Lower leg skin (tissue), 4 donors: Measurements from ENCODE around the gene PDGFA. TPM values are rescaled to one million over a fixed set of nuclear protein-coding genes. Genes with fewer than 3 reads are reported as not detected.

Experiments
- DNase-seq, 2 donors: peaks; one replicate each; pipeline ENCODE4 v3.0.0-alpha.2; 2019; ENCODE audit warnings: low spot score in 2 of 2
- H3K4me3 ChIP-seq: fragments of 200-600 bp; sonication (generic); 2 replicates; pipeline ENCODE4 v1.5.1; 2017; ENCODE audit warnings: mild to moderate bottlenecking, low read depth; ENCODE audit not compliant: poor library complexity, severe bottlenecking
- CTCF ChIP-seq, 3 donors: fragments of 450-650 bp; IDR thresholded peaks; one replicate each; pipeline ENCODE4 v1.5.1; 2016; ENCODE audit warnings: antibody characterized with exemption in 3 of 3, mild to moderate bottlenecking in 3 of 3, moderate library complexity in 2 of 3
- POLR2A ChIP-seq, 2 donors: fragments of 450-650 bp; IDR thresholded peaks; one replicate each; pipeline ENCODE4 v1.6.1; 2016 to 2017; ENCODE audit warnings: antibody characterized with exemption in 2 of 2, mild to moderate bottlenecking in 1 of 2, moderate library complexity in 1 of 2
- WGBS, 2 donors: methylation state at CpG; one replicate each; pipeline ENCODE4 v1.1.5; 2018; 5-methylcytosine and 5-hydroxymethylcytosine counted together
- intact Hi-C: fragments of 100-400 bp; cut with DNase I; formaldehyde crosslinking; loops from one replicate; pipeline ENCODE4 v1.15.0; 2023; ENCODE audit warnings: low total_unique reads
- total RNA-seq, 4 donors: library from RNA; depleted of rRNA; stranded (reverse); fragments of >200 nt; gene quantifications; one replicate each; pipeline ENCODE4 v1.1.0, GENCODE V29; 2016

Gene PDGFA
- total RNA-seq, 4 donors from 2014 or later = 13.0 to 27.0 (median 20.5) TPM

- intact Hi-C loops = no loop called here
- 88 to 91% methylated on average over 43 of the region's 43 CpGs for WGBS, 2 donors
- H3K4me3 ChIP-seq = no peak overlapping the region
- no peak for DNase-seq
- TF ChIP-seq POLR2A (IDR thresholded peaks at IDR 0.05) (no peak), CTCF (IDR thresholded peaks at IDR 0.05) (no peak)
Measured at GRCh38 chr7:549066-549890, 29.6 kb upstream of the PDGFA start.

GRCh38 chr7:548401-548800 lies 28.8 kb upstream of the PDGFA start:
- H3K4me3 ChIP-seq = no peak overlapping the region
- intact Hi-C loops = no loop called here
- TF ChIP-seq CTCF (IDR thresholded peaks at IDR 0.05) (no peak), POLR2A (IDR thresholded peaks at IDR 0.05) (no peak)
- DNase-seq = no peak
- 97 to 99% methylated on average over 11 of the region's 11 CpGs for WGBS, 2 donors

- intact Hi-C loops = no loop called here
- TF ChIP-seq CTCF (IDR thresholded peaks at IDR 0.05) (no peak), POLR2A (IDR thresholded peaks at IDR 0.05) (no peak)
- no peak overlapping the region for H3K4me3 ChIP-seq
- no peak for DNase-seq
- 88 to 90% methylated on average over 16 of the region's 16 CpGs for WGBS, 2 donors
Measured at GRCh38 chr7:545470-545869, 25.8 kb upstream of the PDGFA start.

GRCh38 chr7:544338-545221 lies 24.9 kb upstream of the PDGFA start:
- no peak overlapping the region for H3K4me3 ChIP-seq
- DNase-seq = no peak
- TF ChIP-seq POLR2A (IDR thresholded peaks at IDR 0.05) = no peak
- no peak for TF ChIP-seq CTCF (IDR thresholded peaks at IDR 0.05)
- WGBS, 2 donors = 89% methylated on average over 16 to 18 of the region's 18 CpGs
- intact Hi-C loops = no loop called here

GRCh38 chr7:543501-544337 lies 24.1 kb upstream of the PDGFA start:
- no peak overlapping the region for H3K4me3 ChIP-seq
- TF ChIP-seq CTCF (IDR thresholded peaks at IDR 0.05) = no peak
- TF ChIP-seq POLR2A (IDR thresholded peaks at IDR 0.05) = no peak
- intact Hi-C loops = no loop called here
- 78 to 80% methylated on average over 18 of the region's 18 CpGs for WGBS, 2 donors
- DNase-seq = no peak
